DND-41 (cell line): Measurements from ENCODE around the gene NTN5.

Source experiments
- CTCF ChIP-seq: IDR thresholded peaks from 2 replicates; pipeline ENCODE4 v1.5.1; 2012; ENCODE audit warnings: borderline replicate concordance, low read length, moderate library complexity, mild to moderate bottlenecking; ENCODE audit not compliant: poor library complexity, severe bottlenecking; ENCODE audit errors: extremely low read depth
- EZH2 ChIP-seq: IDR thresholded peaks from 3 replicates; pipeline ENCODE4 v1.6.1; 2012; ENCODE audit warnings: borderline replicate concordance, low read depth, mild to moderate bottlenecking, moderate library complexity, low read length, inconsistent platforms; ENCODE audit not compliant: severe bottlenecking

DNA sequence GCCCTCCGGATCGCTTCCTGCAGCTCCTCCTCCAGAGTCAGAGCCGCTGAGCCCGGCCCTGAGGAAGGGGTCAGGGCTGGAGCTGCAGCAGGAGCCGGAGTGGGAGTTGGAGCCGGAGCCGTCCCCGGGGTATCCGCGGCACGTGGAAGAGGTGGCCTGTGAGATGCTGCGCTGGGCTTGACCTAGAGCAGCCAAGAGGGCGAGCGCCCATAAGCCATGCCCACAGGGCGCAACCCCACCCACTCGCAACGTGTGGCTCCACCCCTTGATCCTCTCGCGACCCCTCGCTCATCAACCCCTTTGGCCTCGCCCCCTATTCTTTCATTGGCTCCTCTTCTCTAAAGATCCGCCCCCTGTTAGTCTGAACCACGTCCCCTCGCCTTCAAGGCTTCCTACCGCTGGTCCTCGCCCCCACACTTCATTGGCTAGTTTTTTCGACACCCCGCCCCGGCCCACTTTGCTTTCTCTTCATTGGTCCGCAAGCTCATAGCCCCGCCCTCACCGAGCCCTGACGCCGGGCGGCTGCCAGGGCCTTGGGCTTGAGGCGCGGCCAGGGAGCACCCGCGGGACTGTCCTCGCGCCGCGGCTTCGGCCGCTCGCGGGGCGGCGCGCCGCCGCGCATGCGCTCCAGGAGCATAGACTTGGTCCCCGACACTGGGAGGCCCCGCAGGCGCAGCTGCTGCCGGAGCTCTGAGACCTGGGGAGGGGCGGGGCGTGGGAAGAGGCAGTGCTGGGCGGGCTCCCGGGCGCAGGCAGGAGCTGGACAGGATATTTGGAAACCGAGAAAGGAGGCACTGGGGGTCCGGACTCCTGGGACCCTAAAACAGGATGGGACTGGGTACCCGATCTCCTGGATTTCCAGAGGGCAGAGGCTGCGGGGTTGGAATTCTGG lies 41.3 kb upstream of the NTN5 start:
- TF ChIP-seq CTCF = no peak
- TF ChIP-seq EZH2 = no peak
